ENCODE results near the gene MEN1. TPM values are rescaled to one million over a fixed set of nuclear protein-coding genes. Genes with fewer than 3 reads are reported as not detected.

Gene MEN1
- total RNA-seq, 2 donors from 2014 or later = 11.6 to 16.0 TPM

DNA sequence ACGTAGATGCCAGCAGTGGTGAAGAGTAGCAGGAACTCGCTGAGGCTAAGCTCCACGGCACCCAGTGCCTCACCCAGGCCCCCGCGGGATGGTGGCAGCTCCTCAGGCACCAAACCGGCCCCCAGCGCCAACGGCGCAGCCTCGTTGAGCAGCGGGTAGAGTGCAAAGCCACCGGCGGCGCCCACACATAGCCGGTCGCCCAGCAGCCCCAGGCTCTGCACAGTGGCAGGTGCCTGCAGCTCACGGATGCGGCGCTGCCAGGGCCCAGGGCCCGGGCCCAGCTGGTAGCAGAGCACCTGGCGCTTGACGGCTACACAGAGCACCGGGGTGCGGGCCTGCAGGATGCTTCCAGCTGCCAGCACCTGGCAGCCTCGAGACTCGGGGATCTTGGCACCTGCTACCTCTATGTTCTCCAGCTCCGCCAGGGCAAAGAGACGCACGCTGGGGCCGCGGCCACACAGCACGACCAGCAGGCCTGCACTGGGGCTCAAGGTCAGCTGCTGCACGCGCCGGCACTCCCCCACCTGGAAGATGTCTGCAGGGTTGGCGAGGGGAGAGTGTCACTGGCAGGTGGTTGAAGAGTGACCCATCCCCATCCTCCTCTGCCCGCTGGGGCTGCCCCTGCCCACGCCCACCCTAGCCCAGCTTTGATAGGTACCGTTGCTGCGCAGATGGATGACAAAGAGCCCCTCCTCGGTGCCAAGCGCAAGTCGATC is 19.3 kb upstream of the MEN1 start:
- Histone ChIP-seq H3K9me3 (no peaks in the 10 kb centered on the region), H3K27me3 (replicated peaks; ENCODE audit: insufficient read depth) (no peaks in the 10 kb centered on the region), H3K4me1 (ENCODE audit: control insufficient read depth in 1 of 2, low read depth in 2 of 2) (no peaks in the 10 kb centered on the region), H3K4me3 (no peak overlapping the region), H3K27ac (no peak overlapping the region), H3K36me3 (no peaks in the 10 kb centered on the region)
- ATAC-seq (ENCODE audit: insufficient number of reproducible peaks, low FRiP score, low read depth) (no peak), DNase-seq (ENCODE audit: low spot score) (no peak)
- TF ChIP-seq, protein P1, sequence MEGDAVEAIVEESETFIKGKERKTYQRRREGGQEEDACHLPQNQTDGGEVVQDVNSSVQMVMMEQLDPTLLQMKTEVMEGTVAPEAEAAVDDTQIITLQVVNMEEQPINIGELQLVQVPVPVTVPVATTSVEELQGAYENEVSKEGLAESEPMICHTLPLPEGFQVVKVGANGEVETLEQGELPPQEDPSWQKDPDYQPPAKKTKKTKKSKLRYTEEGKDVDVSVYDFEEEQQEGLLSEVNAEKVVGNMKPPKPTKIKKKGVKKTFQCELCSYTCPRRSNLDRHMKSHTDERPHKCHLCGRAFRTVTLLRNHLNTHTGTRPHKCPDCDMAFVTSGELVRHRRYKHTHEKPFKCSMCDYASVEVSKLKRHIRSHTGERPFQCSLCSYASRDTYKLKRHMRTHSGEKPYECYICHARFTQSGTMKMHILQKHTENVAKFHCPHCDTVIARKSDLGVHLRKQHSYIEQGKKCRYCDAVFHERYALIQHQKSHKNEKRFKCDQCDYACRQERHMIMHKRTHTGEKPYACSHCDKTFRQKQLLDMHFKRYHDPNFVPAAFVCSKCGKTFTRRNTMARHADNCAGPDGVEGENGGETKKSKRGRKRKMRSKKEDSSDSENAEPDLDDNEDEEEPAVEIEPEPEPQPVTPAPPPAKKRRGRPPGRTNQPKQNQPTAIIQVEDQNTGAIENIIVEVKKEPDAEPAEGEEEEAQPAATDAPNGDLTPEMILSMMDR (IDR thresholded peaks at IDR 0.05) = no peak

DNA sequence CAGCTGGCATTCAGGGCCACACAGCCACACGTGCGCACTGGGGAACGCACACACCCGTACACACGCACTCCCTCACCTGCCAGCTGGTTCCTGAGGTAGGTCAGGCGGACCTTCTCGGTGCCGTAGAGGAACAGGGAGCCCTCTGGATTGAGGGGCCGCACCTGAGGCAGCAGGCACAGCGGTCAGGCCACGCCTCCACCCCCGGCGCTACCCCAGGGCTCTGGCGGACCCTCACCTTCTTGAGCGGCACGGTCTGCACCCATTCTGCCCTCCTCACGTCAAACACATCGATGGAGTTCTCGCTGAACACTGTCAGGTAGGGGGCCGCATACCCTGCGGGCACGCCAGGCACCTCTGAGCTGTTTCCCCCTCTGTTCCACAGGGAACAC is 17.1 kb upstream of the MEN1 start:
- Histone ChIP-seq H3K4me1 (ENCODE audit: control insufficient read depth in 1 of 2, low read depth in 2 of 2) (no peaks in the 10 kb centered on the region), H3K36me3 (no peaks in the 10 kb centered on the region), H3K9me3 (no peaks in the 10 kb centered on the region), H3K27ac (no peak overlapping the region), H3K27me3 (replicated peaks; ENCODE audit: insufficient read depth) (no peaks in the 10 kb centered on the region), H3K4me3 (no peak overlapping the region)
- no peak for ATAC-seq (ENCODE audit: insufficient number of reproducible peaks, low FRiP score, low read depth)
- TF ChIP-seq, protein P1 (IDR thresholded peaks at IDR 0.05) = no peak
- DNase-seq (ENCODE audit: low spot score) = no peak

DNA sequence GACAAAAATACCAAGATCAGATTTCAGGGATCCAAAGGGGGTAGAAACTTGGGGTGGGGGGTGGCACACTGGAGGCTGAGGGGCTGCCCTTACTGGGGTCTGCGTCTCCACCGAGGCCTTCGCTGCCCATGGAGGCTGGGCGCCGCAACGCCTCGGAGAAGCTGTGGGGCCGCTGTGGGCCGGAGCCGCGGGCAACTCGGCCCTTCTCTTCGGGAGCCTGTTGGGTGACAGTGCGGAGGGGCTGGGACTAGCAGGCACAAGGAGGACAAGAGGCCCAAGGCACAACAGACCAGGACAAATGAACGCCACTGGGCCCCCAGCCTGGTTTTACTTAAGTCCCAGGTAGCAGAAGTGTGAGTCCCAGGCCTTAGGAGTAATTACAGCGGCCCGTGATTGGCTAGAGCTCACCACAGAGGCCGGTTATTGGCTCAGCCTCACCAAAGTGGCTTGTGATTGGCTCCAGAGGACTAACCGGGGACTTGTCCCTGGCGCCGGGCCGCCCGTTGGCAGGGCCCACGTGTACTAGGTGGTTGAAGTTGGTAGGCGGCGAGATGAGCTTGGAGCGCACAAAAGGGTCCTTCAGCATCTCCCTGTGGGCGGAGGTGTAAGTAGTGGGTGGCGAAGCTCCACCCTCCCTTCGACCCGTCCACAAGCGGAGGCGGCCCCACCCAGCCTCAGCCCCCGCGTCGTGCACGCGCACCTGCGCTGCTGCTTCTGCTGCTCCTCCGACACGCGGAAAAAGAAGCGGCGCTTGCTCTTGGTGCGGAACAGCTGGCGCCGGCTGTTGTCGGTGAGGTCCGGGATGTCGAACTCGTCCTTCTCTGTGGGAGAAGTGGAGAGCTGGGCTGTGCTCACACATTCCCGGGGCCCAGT is 16.5 kb upstream of the MEN1 start:
- Histone ChIP-seq H3K27ac (no peak overlapping the region), H3K27me3 (replicated peaks; ENCODE audit: insufficient read depth) (no peaks in the 10 kb centered on the region), H3K36me3 (no peaks in the 10 kb centered on the region), H3K9me3 (no peaks in the 10 kb centered on the region), H3K4me1 (ENCODE audit: control insufficient read depth in 1 of 2, low read depth in 2 of 2) (no peaks in the 10 kb centered on the region), H3K4me3 (no peak overlapping the region)
- TF ChIP-seq, protein P1 (IDR thresholded peaks at IDR 0.05) = no peak
- DNase-seq (ENCODE audit: low spot score) = no peak
- ATAC-seq (ENCODE audit: insufficient number of reproducible peaks, low FRiP score, low read depth) = no peak

DNA sequence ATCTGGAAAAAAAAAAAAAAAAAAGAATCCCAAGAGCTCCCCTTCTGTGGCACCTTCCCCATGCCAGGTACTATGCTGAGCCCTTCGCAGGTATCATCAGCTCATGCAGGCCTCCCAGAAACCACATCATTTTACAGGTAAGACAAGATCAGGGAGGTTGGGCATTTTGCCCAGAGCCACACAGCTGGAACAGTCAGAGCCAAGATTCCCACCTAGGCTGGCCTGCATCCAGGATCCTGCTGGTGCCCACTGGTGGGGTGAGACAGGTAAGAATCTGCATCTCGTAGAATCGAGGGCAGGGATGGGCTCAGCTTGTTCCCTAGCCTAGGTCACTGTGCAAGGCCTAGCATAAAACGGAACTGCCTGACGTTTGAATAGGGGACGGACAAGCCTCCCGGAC is 15.7 kb upstream of the MEN1 start:
- H3K27me3 ChIP-seq (replicated peaks; ENCODE audit: insufficient read depth) = no peaks in the 10 kb centered on the region
- DNase-seq (ENCODE audit: low spot score) (no peak), ATAC-seq (ENCODE audit: insufficient number of reproducible peaks, low FRiP score, low read depth) (no peak)
- H3K36me3 ChIP-seq = no peaks in the 10 kb centered on the region
- H3K27ac ChIP-seq = no peak overlapping the region
- H3K4me3 ChIP-seq = no peak overlapping the region
- no peaks in the 10 kb centered on the region for H3K9me3 ChIP-seq
- H3K4me1 ChIP-seq (ENCODE audit: control insufficient read depth in 1 of 2, low read depth in 2 of 2) = no peaks in the 10 kb centered on the region
- TF ChIP-seq, protein P1 (IDR thresholded peaks at IDR 0.05) = no peak

DNA sequence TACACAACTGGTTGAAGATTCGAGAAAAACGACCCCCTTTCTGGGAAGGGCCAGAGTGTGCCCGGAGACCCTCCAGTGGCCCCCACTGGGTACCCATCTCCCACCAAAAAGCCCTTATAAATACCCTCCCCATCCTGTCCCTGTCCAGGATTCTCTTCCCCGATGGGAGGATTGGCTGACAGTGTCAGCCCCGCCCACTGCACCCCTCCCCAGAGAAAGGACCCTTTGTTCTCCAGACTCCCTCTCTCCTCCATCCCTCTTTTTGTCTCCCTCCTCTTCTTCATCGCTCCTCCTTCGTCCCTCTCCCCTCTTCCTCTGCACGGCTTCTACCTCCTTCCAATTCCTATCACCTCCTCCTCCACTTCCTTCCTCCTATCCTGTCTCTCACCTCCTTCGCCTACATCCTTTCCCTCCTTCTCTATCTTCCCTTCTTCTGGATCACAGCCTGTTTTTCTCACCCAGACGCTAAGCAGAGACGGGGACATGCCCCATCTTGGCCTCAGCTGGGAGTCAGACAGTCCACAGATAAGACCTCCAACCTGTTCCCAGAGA is 13.3 kb upstream of the MEN1 start:
- no peaks in the 10 kb centered on the region for H3K4me1 ChIP-seq (ENCODE audit: control insufficient read depth in 1 of 2, low read depth in 2 of 2)
- ATAC-seq (ENCODE audit: insufficient number of reproducible peaks, low FRiP score, low read depth) (no peak), DNase-seq (ENCODE audit: low spot score) (no peak)
- H3K36me3 ChIP-seq = no peaks in the 10 kb centered on the region
- H3K9me3 ChIP-seq = no peaks in the 10 kb centered on the region
- TF ChIP-seq, protein P1 (IDR thresholded peaks at IDR 0.05) = no peak
- H3K27me3 ChIP-seq (replicated peaks; ENCODE audit: insufficient read depth) = no peaks in the 10 kb centered on the region
- no peak overlapping the region for H3K27ac ChIP-seq
- H3K4me3 ChIP-seq = no peak overlapping the region

Measured in thoracic aorta (tissue), 2 donors.